Fibroblast of mammary gland (primary cell): Measurements from ENCODE around the gene LAMTOR1.

ENCODE experiments used
- DNase-seq: peaks from one replicate; pipeline ENCODE4 v3.0.0-alpha.2; 2010; ENCODE audit warnings: low read depth
- H3K4me3 ChIP-seq: 2 replicates; pipeline ENCODE4 v1.5.1; 2011; ENCODE audit warnings: low read depth, mild to moderate bottlenecking, low read length, moderate library complexity; ENCODE audit not compliant: control insufficient read depth
- CTCF ChIP-seq: conservative IDR thresholded peaks from 2 replicates; pipeline ENCODE4 v1.5.1; 2011; ENCODE audit warnings: low read depth, low read length, inconsistent platforms; ENCODE audit not compliant: control insufficient read depth, insufficient read depth

Gene LAMTOR1

GRCh38 chr11:72084076-72084475 is 19.0 kb downstream of the LAMTOR1 start:
- no peak for DNase-seq
- no peak for TF ChIP-seq CTCF
- H3K4me3 ChIP-seq = no peak overlapping the region

GRCh38 chr11:72083414-72083813 is 19.7 kb downstream of the LAMTOR1 start:
- DNase-seq = no peak
- TF ChIP-seq CTCF = no peak

DNA sequence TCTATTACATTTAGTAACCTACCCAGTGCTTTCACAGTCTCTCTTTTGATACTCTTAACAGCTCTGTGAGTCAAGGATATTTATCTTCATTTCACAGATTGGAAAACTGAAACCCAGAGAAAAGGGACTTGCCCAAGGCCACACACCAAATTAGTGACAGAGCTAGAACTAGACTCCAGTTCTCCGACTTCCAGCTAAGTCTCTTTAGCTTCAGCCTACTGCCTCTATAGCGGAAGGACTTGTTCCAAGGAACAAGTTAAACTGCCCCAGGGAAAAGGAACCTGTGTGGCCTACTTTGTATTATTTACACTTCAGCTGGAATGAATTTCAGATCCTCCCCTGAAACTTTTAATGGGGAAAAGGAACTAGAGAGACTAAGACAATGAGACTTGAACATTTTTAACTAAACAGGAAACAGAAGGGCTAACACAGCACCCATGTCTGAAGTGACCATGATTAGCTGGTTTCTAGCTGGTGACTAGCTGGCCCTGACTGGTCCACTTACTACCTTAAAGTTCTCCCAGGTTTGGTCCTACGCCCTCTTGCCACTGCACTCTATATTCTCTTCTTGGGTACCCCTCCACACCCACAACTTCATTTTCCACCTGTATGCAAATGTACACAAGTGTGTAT is 21.2 kb downstream of the LAMTOR1 start:
- no peak for DNase-seq
- TF ChIP-seq CTCF = no peak
- H3K4me3 ChIP-seq = no peak overlapping the region

More at GRCh38 chr11:72083414-72083813, 19.7 kb downstream of the LAMTOR1 start:
- H3K4me3 ChIP-seq = no peak overlapping the region

DNA sequence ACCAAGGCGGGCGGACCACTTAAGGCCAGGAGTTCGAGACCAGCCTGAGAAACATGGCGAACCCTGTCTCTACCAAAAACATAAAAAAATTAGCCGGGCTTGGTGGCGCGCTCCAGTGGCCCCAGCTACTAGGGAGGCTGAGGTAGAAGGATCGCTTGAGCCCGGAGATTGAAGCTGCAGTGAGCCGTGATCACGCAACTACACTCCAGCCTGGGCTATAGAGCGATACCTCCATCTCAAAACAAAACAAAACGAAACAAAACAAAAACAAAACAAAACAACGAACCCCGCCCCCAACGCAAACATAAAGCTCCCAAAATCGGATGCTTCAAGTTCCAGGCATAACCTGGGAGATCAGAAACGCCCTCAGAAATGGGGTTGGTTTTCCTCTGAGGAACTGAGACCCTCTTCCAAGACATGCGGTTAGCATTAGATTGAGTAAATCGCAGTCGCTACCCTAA is 21.9 kb downstream of the LAMTOR1 start:
- TF ChIP-seq CTCF = no peak
- peak overlapping the region; percentile 85 for H3K4me3 ChIP-seq
- no peak for DNase-seq

DNA sequence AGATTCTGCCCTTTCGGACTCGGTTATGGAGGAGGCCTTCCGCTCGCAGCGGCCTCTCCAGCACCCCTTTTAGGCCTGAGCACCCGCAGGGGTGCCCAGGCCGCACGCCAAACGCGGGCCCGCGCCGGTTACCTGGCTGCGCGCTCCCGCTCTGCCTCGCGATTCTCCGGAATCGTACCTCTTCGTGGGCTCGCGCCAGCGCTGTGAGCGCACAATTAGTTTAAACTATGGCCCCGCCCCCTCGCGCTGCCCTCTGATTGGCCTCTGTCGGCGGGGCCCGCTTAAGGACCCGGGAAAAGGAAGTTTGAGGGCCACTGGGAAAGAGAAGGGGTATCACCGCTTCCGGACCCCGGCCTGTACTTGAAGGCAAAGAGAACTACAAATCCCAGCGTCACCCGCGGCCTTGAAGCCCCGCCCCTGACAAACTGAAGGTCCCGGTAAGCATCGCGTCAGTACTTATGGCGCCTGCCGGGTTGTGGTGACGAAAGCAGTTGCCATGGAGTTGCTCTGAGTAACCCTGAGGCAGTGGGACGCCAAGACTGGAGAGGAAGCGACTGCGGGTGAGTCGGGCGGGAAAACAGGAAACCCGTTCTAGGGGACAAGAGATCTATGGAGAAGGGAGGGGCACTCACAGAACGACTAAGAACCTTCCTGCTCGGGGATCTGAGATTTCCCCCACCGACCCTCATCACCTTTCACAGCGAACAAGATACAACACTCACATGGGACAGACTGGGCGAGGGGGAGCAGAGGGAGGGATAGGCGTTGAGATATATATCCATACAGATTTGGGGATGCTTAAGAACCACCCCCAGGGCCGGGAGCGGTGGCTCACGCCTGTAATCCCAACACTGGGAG is 22.5 kb downstream of the LAMTOR1 start, which contains the start of the genes LRRC51 and NUMA1:
LRRC51 (plus strand) TSS at position 525 of the 858 bp plus-strand sequence. CDS start 8,234 bp downstream, outside the sequence.
NUMA1 (minus strand) TSS at position 217 of the 858 bp plus-strand sequence. CDS start 44,599 bp downstream, outside the sequence.
- peak within 1 kb of the TSS; percentile 85 for H3K4me3 ChIP-seq
- TF ChIP-seq CTCF = no peak
- peak; percentile 100 for DNase-seq

DNA sequence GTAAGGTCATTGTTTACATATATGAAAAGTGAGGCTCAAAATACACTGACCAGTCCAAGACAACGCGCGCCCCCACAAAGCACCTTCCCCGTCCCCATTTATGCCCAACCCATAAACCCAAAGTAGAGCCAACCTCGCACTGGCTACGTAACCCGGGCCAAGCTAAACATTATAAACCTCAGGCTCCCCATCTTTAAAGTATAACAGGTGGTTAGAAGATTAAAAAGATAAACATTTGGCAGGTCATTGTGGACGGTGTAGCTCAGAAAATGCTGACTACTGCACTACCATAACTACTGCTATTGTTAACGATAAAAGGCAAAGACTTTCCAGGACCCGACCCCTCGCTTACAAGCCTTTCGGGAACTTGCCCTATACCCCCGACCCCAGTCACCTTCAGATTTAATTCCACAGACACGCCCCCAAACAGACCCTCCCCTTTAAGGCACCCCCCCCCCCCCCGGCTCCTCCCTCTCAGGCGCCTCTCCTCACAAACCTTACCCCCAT is 23.2 kb downstream of the LAMTOR1 start:
- H3K4me3 ChIP-seq = peak overlapping the region; percentile 85
- DNase-seq = no peak
- no peak for TF ChIP-seq CTCF
